Effector memory CD8-positive, alpha-beta T cell (primary cell): ENCODE data around the gene FAF1.

Source experiments
- ATAC-seq: fragments of 150-1000 bp; cut with Tn5 transposase; replicated peaks from 2 replicates; pipeline ENCODE4 v1.10.0; 2021; ENCODE audit warnings: mild to moderate bottlenecking, moderate library complexity
- DNase-seq, 3 experiments: peaks; one replicate each; pipeline ENCODE4 v3.0.0; 2021
- H3K27ac Mint-ChIP-seq, 2 donors: one replicate each; pipeline ENCODE4 v1.8.0; 2022; ENCODE audit warnings: mild to moderate bottlenecking in 2 of 2, mixed read lengths in 2 of 2, moderate library complexity in 2 of 2
- H3K27me3 Mint-ChIP-seq, 2 donors: one replicate each; pipeline ENCODE4 v1.8.0; 2022; ENCODE audit warnings: mixed read lengths in 2 of 2
- H3K36me3 Mint-ChIP-seq: one replicate; pipeline ENCODE4 v1.8.0; 2022; ENCODE audit warnings: mild to moderate bottlenecking, moderate library complexity, mixed read lengths; ENCODE audit not compliant: insufficient read depth
- H3K4me1 Mint-ChIP-seq, 2 donors: one replicate each; pipeline ENCODE4 v1.8.0; 2022; ENCODE audit warnings: low read depth in 2 of 2, mixed read lengths in 2 of 2
- H3K4me3 Mint-ChIP-seq, 2 donors: one replicate each; pipeline ENCODE4 v1.8.0; 2022; ENCODE audit warnings: mild to moderate bottlenecking in 2 of 2, mixed read lengths in 2 of 2, moderate library complexity in 2 of 2
- H3K9me3 Mint-ChIP-seq, 2 donors: one replicate each; pipeline ENCODE4 v1.8.0; 2022; ENCODE audit warnings: mixed read lengths in 2 of 2

FAF1 gene

DNA sequence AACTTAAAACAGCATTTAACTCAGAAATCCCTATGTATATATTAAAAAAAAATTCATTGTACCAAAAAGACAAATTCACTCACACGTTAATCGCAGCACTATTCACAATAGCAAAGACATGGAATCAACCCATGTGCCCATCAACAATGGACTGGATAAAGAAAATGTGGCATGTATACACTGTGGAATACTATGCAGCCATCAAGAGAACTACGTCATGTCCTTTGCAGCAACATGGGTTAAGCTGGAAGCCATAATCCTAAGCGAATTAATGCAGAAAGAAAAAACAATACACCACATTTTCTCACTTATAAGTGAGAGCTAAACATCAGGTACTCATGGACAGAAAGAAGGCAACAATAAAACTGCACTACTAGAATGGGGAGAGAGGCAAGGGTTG lies 99.4 kb downstream of the FAF1 start:
- Mint-ChIP-seq H3K27me3 (no peaks in the 10 kb centered on the region), H3K9me3 (peaks cover 5 to 15% of the 10 kb centered on the region in 2 donors), H3K4me1 (peaks cover 6 to 13% of the 10 kb centered on the region in 2 donors), H3K4me3 (no peak overlapping the region), H3K27ac (no peak overlapping the region), H3K36me3 (peaks cover 3% of the 10 kb centered on the region)
- no peak for ATAC-seq
- DNase-seq: no peak

DNA sequence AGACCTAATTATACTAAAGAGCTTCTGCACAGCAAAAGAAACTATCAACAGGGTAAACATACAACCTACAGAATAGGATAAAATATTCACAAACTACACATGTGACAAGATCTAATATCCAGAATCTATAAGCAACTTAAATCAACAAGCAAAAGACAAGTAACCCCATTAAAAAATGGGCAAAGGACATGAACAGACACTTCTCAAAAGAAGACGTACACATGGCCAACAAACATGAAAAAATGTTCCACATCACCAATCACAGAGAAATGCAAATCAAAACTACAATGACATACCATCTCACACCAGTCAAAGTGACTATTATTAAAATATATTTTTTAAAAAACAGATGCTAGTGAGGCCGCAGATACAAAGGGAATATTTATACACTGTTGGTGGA lies 99.8 kb downstream of the FAF1 start:
- H3K4me3 Mint-ChIP-seq: no peak overlapping the region
- H3K27ac Mint-ChIP-seq: no peak overlapping the region
- H3K36me3 Mint-ChIP-seq: peaks cover 3% of the 10 kb centered on the region
- no peak for DNase-seq
- no peaks in the 10 kb centered on the region for H3K27me3 Mint-ChIP-seq
- H3K4me1 Mint-ChIP-seq: peaks cover 6 to 13% of the 10 kb centered on the region in 2 donors
- no peak for ATAC-seq
- H3K9me3 Mint-ChIP-seq: peaks cover 5 to 15% of the 10 kb centered on the region in 2 donors

DNA sequence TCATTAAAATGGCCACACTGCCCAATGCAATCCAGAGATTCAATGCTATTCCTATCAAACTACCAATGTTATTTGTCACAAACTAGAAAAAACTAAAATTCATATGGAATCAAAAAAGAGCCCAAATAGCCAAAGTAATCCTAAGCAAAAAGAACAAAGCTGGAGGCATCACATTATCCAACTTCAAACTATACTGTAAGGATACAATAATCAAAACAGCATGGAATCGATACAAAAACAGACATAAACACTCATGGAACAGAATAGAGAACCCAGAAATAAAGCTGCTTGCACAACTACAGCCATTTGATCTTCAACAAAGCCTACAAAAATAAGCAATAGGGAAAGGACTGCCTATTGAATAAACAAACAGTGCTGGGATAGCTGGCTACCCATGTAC lies 100.4 kb downstream of the FAF1 start:
- Mint-ChIP-seq H3K27ac (no peak overlapping the region), H3K4me1 (peaks cover 6 to 13% of the 10 kb centered on the region in 2 donors), H3K4me3 (no peak overlapping the region), H3K9me3 (peaks cover 5 to 15% of the 10 kb centered on the region in 2 donors), H3K36me3 (peaks cover 3% of the 10 kb centered on the region), H3K27me3 (no peaks in the 10 kb centered on the region)
- no peak for ATAC-seq
- DNase-seq: no peak

GRCh38 chr1:50858761-50859160 lies 101.3 kb downstream of the FAF1 start:
- no peak overlapping the region for H3K4me3 Mint-ChIP-seq
- peaks cover 6 to 15% of the 10 kb centered on the region in 2 donors for H3K4me1 Mint-ChIP-seq
- H3K36me3 Mint-ChIP-seq: peaks cover 3% of the 10 kb centered on the region
- DNase-seq: no peak
- H3K9me3 Mint-ChIP-seq: peaks cover 5 to 15% of the 10 kb centered on the region in 2 donors
- no peak overlapping the region for H3K27ac Mint-ChIP-seq
- no peak for ATAC-seq
- no peaks in the 10 kb centered on the region for H3K27me3 Mint-ChIP-seq

GRCh38 chr1:50857702-50858101 lies 102.4 kb downstream of the FAF1 start:
- DNase-seq: no peak
- no peak for ATAC-seq
- Mint-ChIP-seq H3K27ac (no peak overlapping the region), H3K36me3 (peaks cover 3% of the 10 kb centered on the region), H3K4me1 (peaks cover 3 to 20% of the 10 kb centered on the region in 2 donors), H3K4me3 (no peak overlapping the region), H3K9me3 (peaks cover 5 to 10% of the 10 kb centered on the region in 2 donors), H3K27me3 (no peaks in the 10 kb centered on the region)

DNA sequence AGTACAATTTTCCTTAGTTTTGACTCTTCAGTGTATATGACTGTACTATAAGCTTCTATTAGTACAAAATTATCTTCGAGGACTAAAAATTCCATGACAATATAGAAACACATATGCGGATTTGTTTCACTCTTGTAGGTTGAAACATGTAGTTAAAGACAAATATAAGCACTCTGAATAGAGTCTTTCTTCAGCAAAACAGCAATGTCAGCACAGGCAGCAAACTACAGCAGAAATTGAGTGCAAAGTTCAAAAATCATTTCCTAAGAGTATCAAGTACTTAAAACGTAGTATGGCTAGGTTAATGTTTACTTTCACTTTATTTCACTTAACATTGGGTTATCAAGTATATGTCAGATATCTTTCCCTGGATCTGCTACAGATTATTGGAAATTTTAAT lies 106.7 kb downstream of the FAF1 start:
- Mint-ChIP-seq H3K4me3 (no peak overlapping the region), H3K27ac (peak overlapping the region in 1 of 2 donors; percentile 62), H3K27me3 (no peaks in the 10 kb centered on the region), H3K36me3 (no peaks in the 10 kb centered on the region), H3K4me1 (peaks cover 6 to 30% of the 10 kb centered on the region in 2 donors), H3K9me3 (no peaks in the 10 kb centered on the region)
- DNase-seq (no peak), ATAC-seq (no peak)

DNA sequence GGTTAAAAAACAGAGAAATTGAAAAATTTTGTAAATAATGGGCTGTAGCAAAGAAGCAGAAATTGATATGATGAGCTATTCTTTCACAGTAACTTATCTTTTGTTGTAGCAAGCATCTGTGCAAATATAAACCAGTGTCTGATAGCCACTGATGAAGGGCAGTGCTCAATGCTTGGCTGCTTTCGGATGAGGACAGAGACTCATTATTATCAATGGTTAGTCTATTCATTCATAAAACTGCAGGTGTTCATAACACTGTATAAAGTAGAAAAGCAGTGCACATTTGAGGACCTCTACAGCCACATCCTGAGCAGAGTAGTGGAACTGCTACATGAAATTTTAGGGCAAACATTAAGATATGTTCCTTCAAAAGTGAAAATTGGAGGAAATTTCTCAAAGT lies 107.2 kb downstream of the FAF1 start:
- no peak for DNase-seq
- ATAC-seq: no peak
- Mint-ChIP-seq H3K27me3 (no peaks in the 10 kb centered on the region), H3K9me3 (peaks cover 0 to 2% of the 10 kb centered on the region in 2 donors), H3K36me3 (no peaks in the 10 kb centered on the region), H3K4me3 (no peak overlapping the region), H3K27ac (peak overlapping the region in 1 of 2 donors; percentile 76), H3K4me1 (peaks cover 6 to 33% of the 10 kb centered on the region in 2 donors)

DNA sequence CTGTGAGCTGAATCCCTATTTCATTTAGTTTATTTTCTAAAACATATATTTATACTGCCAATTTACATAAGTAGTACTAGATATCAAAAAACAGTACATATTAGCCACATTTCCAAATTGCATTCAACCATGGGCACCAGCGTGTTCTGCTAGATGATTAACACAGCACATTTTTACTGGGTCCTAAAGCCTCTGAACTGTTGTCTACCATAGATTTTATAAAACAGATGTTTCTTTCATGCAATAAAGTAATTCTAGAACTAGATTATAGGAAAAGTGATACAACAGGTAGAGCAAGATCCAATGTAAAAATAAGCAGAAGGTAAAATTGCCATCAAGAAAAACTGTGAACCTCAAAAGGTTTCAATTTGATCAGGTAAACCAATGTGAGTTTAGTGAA lies 108.6 kb downstream of the FAF1 start:
- Mint-ChIP-seq H3K4me3 (no peak overlapping the region), H3K9me3 (peaks cover 0 to 2% of the 10 kb centered on the region in 2 donors), H3K36me3 (no peaks in the 10 kb centered on the region), H3K4me1 (peaks cover 6 to 41% of the 10 kb centered on the region in 2 donors), H3K27me3 (no peaks in the 10 kb centered on the region), H3K27ac (no peak overlapping the region)
- DNase-seq: no peak
- no peak for ATAC-seq

GRCh38 chr1:50851034-50851433 lies 109.0 kb downstream of the FAF1 start:
- no peaks in the 10 kb centered on the region for H3K36me3 Mint-ChIP-seq
- H3K27me3 Mint-ChIP-seq: no peaks in the 10 kb centered on the region
- no peak overlapping the region for H3K4me3 Mint-ChIP-seq
- peaks cover 0 to 2% of the 10 kb centered on the region in 2 donors for H3K9me3 Mint-ChIP-seq
- DNase-seq (no peak), ATAC-seq (no peak)
- no peak overlapping the region for H3K27ac Mint-ChIP-seq
- peaks cover 6 to 42% of the 10 kb centered on the region in 2 donors for H3K4me1 Mint-ChIP-seq

DNA sequence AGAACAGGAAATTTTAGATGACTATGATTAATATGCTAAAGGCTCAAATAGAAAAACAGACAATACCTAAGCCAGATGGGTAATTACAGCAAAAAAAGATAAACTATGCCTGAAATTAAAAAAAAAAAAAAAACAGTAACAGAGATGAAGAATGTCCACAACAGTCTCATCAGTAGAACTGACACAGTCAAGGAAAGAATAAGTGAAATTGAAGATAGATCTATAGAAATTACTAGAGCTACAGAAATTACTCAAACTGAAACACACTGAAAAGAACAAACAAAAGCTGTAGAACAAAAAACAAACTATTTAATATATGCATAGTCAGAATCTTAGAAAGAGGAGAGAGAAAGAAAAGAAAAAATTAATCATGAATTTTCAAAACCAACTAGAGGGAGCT lies 112.8 kb downstream of the FAF1 start:
- Mint-ChIP-seq H3K9me3 (peaks cover 0 to 2% of the 10 kb centered on the region in 2 donors), H3K4me3 (no peak overlapping the region), H3K27ac (no peak overlapping the region), H3K27me3 (no peaks in the 10 kb centered on the region), H3K4me1 (peaks cover 19 to 38% of the 10 kb centered on the region in 2 donors), H3K36me3 (no peaks in the 10 kb centered on the region)
- DNase-seq (no peak), ATAC-seq (no peak)

DNA sequence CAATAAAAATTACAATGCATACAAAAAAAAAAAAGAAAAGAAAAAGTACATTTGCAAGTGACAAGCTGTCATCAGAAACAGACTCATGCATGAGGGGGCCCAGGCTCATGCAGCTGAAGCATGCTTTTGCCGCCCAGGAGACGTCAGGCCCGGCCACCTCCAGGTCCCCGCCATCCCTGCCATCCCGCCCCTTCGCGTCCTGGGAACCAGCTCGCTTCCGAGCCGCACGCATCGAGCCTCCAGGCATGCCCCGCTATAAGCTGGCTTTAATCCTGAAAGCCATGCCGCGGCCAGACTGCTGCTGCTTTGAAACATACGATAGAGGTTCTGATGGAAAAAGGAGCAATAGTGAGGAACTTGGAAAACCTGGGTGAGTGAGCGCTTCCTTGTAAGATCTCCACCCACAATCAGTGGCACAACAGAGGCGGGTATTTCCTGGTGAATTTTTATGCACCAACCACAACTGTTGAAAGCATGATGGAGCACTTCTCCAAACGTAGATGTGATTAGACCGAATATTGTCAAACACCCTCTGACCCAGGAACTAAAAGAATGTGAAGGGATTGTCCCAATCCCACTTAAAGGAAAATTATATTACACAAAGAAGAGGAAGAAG lies 113.7 kb downstream of the FAF1 start:
- H3K27me3 Mint-ChIP-seq: no peaks in the 10 kb centered on the region
- ATAC-seq (no peak), DNase-seq (no peak)
- H3K4me1 Mint-ChIP-seq: peaks cover 16 to 37% of the 10 kb centered on the region in 2 donors
- peaks cover 0 to 2% of the 10 kb centered on the region in 2 donors for H3K9me3 Mint-ChIP-seq
- no peak overlapping the region for H3K4me3 Mint-ChIP-seq
- no peak overlapping the region for H3K27ac Mint-ChIP-seq
- H3K36me3 Mint-ChIP-seq: no peaks in the 10 kb centered on the region

DNA sequence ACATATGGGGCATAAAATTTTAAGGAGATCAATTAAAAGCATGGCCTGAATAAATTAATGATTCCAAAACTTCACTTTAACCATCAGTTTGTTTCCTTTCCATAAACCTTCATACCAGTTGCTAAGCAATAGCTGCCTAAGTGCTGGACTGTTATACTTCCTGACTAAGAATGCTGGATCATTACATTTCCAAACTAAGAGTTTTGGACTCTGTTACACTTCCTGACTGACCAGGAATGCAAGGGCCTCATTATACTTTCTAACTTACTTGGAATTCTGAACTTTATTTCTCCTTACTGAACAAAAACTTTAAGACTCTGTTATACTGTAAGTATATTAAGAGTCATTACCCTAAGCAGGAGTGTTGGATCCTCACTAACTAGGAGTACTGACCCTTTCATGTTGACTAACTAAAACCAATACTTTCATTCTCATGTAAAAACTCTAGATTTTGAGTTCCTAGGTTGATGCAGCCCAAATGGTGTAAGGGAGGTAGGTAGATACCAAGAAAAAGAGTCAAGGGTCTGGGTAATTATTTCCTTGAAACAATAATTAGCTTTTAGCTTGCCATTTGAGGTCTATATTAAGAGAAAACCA lies 118.2 kb downstream of the FAF1 start:
- DNase-seq: no peak
- Mint-ChIP-seq H3K4me1 (peaks cover 13 to 19% of the 10 kb centered on the region in 2 donors), H3K36me3 (no peaks in the 10 kb centered on the region), H3K9me3 (no peaks in the 10 kb centered on the region), H3K27ac (no peak overlapping the region), H3K4me3 (no peak overlapping the region), H3K27me3 (no peaks in the 10 kb centered on the region)
- no peak for ATAC-seq

- Mint-ChIP-seq H3K27ac (no peak overlapping the region), H3K27me3 (no peaks in the 10 kb centered on the region), H3K36me3 (no peaks in the 10 kb centered on the region), H3K4me3 (no peak overlapping the region), H3K9me3 (no peaks in the 10 kb centered on the region), H3K4me1 (peaks cover 14 to 28% of the 10 kb centered on the region in 2 donors)
- no peak for ATAC-seq
- DNase-seq: no peak
These were observed 124.0 kb downstream of the FAF1 start for GRCh38 chr1:50836117-50836516.

DNA sequence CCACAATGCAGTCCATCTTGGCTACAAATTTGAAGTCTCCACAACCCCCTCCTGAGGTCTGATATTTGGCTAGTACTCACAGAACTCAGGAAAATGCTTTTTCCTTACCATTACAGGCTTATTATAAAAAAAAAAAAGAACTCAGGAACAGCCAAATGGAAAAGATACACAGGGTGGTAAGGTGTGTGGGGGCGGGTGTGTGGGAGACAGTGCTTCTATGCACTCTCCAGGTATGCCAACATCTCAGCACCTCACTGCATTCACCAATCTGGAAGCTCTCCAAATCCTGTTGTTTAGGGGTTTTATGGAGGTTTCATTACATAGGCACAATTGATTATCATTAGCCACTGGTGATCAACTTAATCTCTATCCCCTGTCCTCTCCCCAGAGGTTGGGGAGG lies 126.9 kb downstream of the FAF1 start:
- Mint-ChIP-seq H3K27ac (no peak overlapping the region), H3K4me1 (peaks cover 16 to 34% of the 10 kb centered on the region in 2 donors), H3K27me3 (no peaks in the 10 kb centered on the region), H3K4me3 (no peak overlapping the region), H3K9me3 (no peaks in the 10 kb centered on the region), H3K36me3 (no peaks in the 10 kb centered on the region)
- ATAC-seq (no peak), DNase-seq (no peak)
